Subcutaneous abdominal adipose tissue (tissue), 5 donors: ENCODE results near the gene AKAIN1.

Source experiments
- H3K27ac ChIP-seq: one replicate; pipeline ENCODE4 v1.7.0; 2013; ENCODE audit warnings: low read depth, mild to moderate bottlenecking, inconsistent platforms, low read length, moderate library complexity
- H3K27me3 ChIP-seq, 5 donors: one replicate each; pipeline ENCODE4 v1.7.0; 2013; ENCODE audit warnings: low read length in 5 of 5, inconsistent platforms in 1 of 5; ENCODE audit not compliant: control insufficient read depth in 5 of 5, insufficient read depth in 4 of 5
- H3K36me3 ChIP-seq, 5 donors: one replicate each; pipeline ENCODE4 v1.7.0; 2013; ENCODE audit warnings: low read length in 5 of 5; ENCODE audit not compliant: control insufficient read depth in 5 of 5, insufficient read depth in 5 of 5
- H3K4me1 ChIP-seq, 5 donors: one replicate each; pipeline ENCODE4 v1.7.0; 2013; ENCODE audit warnings: low read length in 5 of 5, mild to moderate bottlenecking in 3 of 5, moderate library complexity in 1 of 5; ENCODE audit not compliant: control insufficient read depth in 5 of 5, insufficient read depth in 5 of 5
- H3K4me3 ChIP-seq, 5 donors: one replicate each; pipeline ENCODE4 v1.7.0; 2013; ENCODE audit warnings: low read length in 5 of 5, low read depth in 1 of 5
- H3K9ac ChIP-seq, 5 donors: one replicate each; pipeline ENCODE4 v1.7.0; 2013; ENCODE audit warnings: low read length in 5 of 5, mild to moderate bottlenecking in 4 of 5, moderate library complexity in 3 of 5
- H3K9me3 ChIP-seq, 5 donors: one replicate each; pipeline ENCODE4 v1.7.0; 2013; ENCODE audit warnings: low read length in 5 of 5; ENCODE audit not compliant: control insufficient read depth in 5 of 5
- donor health status: healthy.
- donor health status: healthy.
- donor health status: healthy.
- donor health status: healthy.
- donor health status: healthy.

AKAIN1 gene

GRCh38 chr18:5197461-5197860 lies 404 bp upstream of the AKAIN1 start:
- Histone ChIP-seq H3K4me1 (peaks cover 0 to 11% (median 3%) of the 10 kb centered on the region in 5 donors), H3K36me3 (no peaks in the 10 kb centered on the region), H3K4me3 (peak overlapping the region in 1 of 5 donors; percentile 8), H3K9me3 (no peaks in the 10 kb centered on the region), H3K9ac (no peak overlapping the region), H3K27ac (no peak overlapping the region), H3K27me3 (peaks cover 14 to 36% (median 30%) of the 10 kb centered on the region in 5 donors)

GRCh38 chr18:5196253-5197031 lies 615 bp downstream of the AKAIN1 start:
- Histone ChIP-seq H3K4me3 (peak overlapping the region in 1 of 5 donors; percentile 18), H3K27ac (no peak overlapping the region), H3K36me3 (no peaks in the 10 kb centered on the region)

GRCh38 chr18:5195656-5196055 lies 1.4 kb downstream of the AKAIN1 start:
- Histone ChIP-seq H3K27ac (no peak overlapping the region), H3K27me3 (peaks cover 14 to 36% (median 30%) of the 10 kb centered on the region in 5 donors), H3K9ac (no peak overlapping the region), H3K4me3 (no peak overlapping the region), H3K9me3 (no peaks in the 10 kb centered on the region), H3K4me1 (peaks cover 0 to 11% (median 3%) of the 10 kb centered on the region in 5 donors), H3K36me3 (no peaks in the 10 kb centered on the region)

More at GRCh38 chr18:5196253-5197031, 615 bp downstream of the AKAIN1 start:
- no peak overlapping the region for H3K9ac ChIP-seq
- H3K27me3 ChIP-seq = peaks cover 14 to 36% (median 30%) of the 10 kb centered on the region in 5 donors
- H3K9me3 ChIP-seq = no peaks in the 10 kb centered on the region
- peaks cover 0 to 11% (median 3%) of the 10 kb centered on the region in 5 donors for H3K4me1 ChIP-seq

- Histone ChIP-seq H3K27me3 (no peaks in the 10 kb centered on the region), H3K9me3 (no peaks in the 10 kb centered on the region)
These were observed 16.8 kb downstream of the AKAIN1 start for GRCh38 chr18:5180254-5180653.

DNA sequence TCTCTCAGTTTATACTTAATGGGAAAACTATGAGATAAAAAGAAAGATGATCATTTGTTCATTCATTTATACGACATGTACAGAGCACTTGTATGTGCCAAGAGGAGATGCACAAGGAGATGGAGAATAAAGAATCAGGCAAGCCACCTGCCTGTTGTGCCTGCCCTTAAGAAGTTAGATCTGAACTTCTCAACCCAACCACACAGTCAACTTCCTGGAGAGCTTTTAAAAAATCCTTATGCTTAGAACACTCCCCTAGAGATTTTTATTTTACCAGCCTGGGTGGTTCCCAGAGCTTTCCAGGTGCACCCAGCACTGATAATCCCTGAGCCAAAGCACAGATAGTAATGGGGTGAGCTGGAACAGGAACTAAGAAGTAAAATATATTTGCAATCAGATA lies 18.5 kb downstream of the AKAIN1 start:
- no peaks in the 10 kb centered on the region for H3K36me3 ChIP-seq
- no peak overlapping the region for H3K27ac ChIP-seq
- no peak overlapping the region for H3K4me3 ChIP-seq
- H3K4me1 ChIP-seq = no peaks in the 10 kb centered on the region
- no peak overlapping the region for H3K9ac ChIP-seq
- no peaks in the 10 kb centered on the region for H3K9me3 ChIP-seq
- H3K27me3 ChIP-seq = no peaks in the 10 kb centered on the region

More at GRCh38 chr18:5180254-5180653, 16.8 kb downstream of the AKAIN1 start:
- H3K36me3 ChIP-seq = no peaks in the 10 kb centered on the region
- H3K4me3 ChIP-seq = no peak overlapping the region
- no peaks in the 10 kb centered on the region for H3K4me1 ChIP-seq
- H3K27ac ChIP-seq = no peak overlapping the region
- H3K9ac ChIP-seq = no peak overlapping the region

DNA sequence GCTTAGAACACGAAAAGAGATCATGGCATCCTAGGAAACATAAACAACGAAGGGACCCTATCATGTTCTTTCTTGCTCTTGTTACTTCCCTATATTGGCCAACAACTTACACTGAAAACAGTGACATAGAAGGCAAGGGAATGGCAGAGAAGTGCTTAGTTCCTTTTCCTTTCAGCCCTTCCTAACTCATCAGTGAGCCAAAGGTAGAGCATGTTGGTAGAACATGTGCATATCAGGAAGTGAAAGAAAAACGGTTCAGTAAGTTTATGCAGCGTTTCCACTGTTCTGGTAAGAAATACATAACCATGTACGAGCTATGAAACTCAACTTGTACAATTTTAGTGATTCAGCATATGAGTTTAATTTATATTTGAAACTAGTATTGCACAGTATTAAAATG lies 21.7 kb downstream of the AKAIN1 start:
- Histone ChIP-seq H3K9me3 (no peaks in the 10 kb centered on the region), H3K27me3 (no peaks in the 10 kb centered on the region), H3K27ac (no peak overlapping the region), H3K9ac (no peak overlapping the region), H3K4me1 (no peaks in the 10 kb centered on the region), H3K4me3 (no peak overlapping the region), H3K36me3 (no peaks in the 10 kb centered on the region)

GRCh38 chr18:5173646-5174045 lies 23.4 kb downstream of the AKAIN1 start:
- peaks cover 0 to 12% (median 6%) of the 10 kb centered on the region in 5 donors for H3K4me1 ChIP-seq
- no peak overlapping the region for H3K9ac ChIP-seq
- H3K9me3 ChIP-seq = no peaks in the 10 kb centered on the region
- H3K36me3 ChIP-seq = no peaks in the 10 kb centered on the region
- no peak overlapping the region for H3K4me3 ChIP-seq
- H3K27me3 ChIP-seq = no peaks in the 10 kb centered on the region
- no peak overlapping the region for H3K27ac ChIP-seq

DNA sequence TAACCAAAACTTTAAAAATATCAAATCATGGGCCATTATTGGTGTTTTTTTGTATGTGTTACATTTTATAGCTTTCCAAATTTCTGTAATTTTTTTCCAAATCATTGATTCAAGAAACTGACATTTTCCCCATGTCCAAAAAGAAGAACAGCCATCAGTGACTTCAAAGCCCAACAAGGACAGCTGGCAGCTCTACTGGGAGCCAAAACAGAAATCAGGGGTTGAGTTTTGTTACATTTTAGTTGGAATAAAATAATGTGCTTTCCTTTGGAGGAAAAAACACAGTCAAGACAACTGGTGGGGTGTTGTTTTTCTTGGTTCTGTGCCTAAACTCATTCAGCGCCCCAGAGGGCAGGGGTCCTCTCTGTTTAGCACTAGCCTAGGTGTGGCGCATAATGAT lies 23.8 kb downstream of the AKAIN1 start:
- H3K9ac ChIP-seq = no peak overlapping the region
- no peaks in the 10 kb centered on the region for H3K9me3 ChIP-seq
- no peaks in the 10 kb centered on the region for H3K36me3 ChIP-seq
- no peak overlapping the region for H3K27ac ChIP-seq
- no peaks in the 10 kb centered on the region for H3K27me3 ChIP-seq
- peaks cover 0 to 16% (median 6%) of the 10 kb centered on the region in 5 donors for H3K4me1 ChIP-seq
- no peak overlapping the region for H3K4me3 ChIP-seq

GRCh38 chr18:5167831-5168230 lies 29.2 kb downstream of the AKAIN1 start:
- no peak overlapping the region for H3K4me3 ChIP-seq
- H3K27me3 ChIP-seq = no peaks in the 10 kb centered on the region
- H3K9ac ChIP-seq = no peak overlapping the region
- H3K27ac ChIP-seq = no peak overlapping the region
- H3K36me3 ChIP-seq = no peaks in the 10 kb centered on the region
- no peaks in the 10 kb centered on the region for H3K9me3 ChIP-seq
- peaks cover 0 to 27% (median 6%) of the 10 kb centered on the region in 5 donors for H3K4me1 ChIP-seq

DNA sequence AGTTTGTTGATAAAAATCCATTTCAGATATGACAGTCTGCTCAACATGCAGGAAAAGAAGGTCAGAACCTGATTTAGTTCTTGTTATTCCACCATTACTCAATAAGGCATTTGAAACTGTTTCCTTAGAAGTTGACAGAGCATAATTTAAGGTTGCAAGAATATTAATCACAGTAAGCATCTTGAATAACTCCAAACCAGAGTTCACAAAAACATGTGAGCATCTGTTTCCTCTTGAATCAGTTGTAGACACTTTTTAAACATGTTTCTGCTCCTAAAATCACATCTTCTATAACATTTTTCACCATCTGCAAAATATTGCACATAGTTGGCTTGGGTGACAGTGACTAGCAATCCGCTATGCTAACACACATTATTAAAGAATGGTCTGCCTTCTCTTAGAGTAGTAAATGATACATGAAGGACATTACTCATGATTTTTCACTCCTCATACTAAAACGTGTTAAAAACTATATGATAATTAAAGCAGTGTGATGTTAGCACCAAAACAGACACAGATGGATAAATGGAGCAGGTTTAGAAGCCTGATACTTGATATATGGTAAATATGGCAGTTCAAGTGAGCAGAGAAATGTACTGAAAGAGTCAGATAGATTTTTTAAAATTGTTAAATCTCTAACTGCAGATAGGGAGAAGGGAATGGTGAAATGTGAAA lies 30.3 kb downstream of the AKAIN1 start:
- Histone ChIP-seq H3K36me3 (no peaks in the 10 kb centered on the region), H3K9me3 (no peaks in the 10 kb centered on the region), H3K27ac (no peak overlapping the region), H3K4me1 (peaks cover 0 to 27% (median 6%) of the 10 kb centered on the region in 5 donors), H3K9ac (no peak overlapping the region), H3K27me3 (no peaks in the 10 kb centered on the region), H3K4me3 (no peak overlapping the region)
